HG03469 (cell line): ENCODE data around the gene STK11IP.

Experiments
- ATAC-seq: cut with Tn5 transposase; IDR thresholded peaks from one replicate; pipeline ENCODE4 v1.9.1; 2021; ENCODE audit warnings: mild to moderate bottlenecking, moderate library complexity, moderate number of reproducible peaks; ENCODE audit not compliant: unreplicated experiment

STK11IP gene

DNA sequence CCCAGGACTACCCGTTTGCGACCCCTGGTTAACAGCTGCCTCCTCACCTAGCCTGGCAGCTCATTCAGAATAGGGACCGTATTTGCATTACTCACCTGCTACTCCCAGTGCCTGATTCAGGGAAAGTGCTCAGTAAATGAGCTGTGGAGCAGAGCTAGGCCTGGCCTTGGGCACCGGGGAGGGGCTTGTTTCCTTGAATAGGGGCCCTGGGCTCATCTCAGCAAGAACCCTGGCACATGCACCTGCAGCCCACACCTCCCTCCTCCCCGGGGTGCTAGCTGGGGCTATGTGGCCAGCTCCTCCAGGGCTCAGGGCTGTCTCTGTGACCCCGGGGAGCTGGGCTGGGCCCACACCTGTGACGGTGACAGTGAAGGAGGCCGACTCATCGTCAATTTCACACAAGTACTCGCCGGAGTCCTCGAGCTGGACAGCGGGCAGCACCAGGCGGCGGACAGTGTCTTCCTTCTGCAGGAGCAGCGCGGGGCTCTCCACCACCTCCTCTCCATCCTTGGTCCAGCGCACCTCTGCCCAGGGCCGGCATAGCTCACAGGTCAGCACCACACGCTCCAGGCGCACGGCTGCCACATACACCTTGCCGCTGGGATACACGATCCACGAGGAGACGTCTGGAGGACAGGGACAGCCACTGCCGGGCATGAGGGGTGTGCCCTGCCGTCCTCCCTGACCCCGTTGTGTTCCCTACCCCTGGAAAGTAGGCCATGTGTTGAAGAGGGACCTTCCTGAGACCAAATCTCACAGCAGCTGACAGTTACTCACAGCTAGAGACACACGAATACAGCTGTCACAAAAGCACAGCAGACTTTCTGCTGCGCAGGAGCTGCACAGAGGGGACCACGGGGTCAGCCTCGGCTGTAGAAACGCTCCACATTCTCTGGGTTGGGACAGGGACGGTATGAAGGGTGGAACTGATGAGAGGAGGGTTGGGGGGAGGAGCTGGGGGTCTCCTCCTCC lies 35.3 kb upstream of the STK11IP start:
- no peak for ATAC-seq

DNA sequence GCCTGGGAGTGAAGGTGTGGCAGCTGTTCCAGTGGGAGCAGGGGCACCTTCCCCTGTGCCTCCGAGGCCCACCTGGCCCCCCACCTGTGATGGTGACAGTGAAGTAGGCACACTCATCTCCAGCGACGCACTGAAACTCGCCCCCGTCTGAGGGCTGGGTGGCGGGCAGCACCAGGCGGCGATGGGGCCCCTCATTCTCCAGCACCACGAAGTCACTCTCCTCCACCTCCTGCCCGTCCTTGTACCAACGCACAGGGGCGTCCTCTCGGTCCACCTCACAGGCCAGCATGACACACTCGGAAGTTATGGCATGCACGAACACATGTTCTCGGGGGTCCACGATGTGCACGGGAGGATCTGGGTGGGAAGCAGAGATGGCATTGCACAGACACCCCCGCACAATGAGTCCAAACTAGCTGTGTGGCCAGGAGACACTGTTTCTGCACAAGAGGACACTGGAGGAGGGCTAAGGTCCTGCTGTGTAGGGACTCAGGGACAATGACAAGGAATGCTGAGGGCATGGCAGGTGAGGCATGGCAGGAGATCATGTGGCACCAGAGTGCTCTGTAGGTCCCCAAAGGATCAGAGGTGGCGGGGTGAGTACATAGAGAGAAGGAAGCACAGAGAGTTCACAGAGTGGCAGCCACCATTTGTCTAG lies 34.3 kb upstream of the STK11IP start:
- no peak for ATAC-seq

DNA sequence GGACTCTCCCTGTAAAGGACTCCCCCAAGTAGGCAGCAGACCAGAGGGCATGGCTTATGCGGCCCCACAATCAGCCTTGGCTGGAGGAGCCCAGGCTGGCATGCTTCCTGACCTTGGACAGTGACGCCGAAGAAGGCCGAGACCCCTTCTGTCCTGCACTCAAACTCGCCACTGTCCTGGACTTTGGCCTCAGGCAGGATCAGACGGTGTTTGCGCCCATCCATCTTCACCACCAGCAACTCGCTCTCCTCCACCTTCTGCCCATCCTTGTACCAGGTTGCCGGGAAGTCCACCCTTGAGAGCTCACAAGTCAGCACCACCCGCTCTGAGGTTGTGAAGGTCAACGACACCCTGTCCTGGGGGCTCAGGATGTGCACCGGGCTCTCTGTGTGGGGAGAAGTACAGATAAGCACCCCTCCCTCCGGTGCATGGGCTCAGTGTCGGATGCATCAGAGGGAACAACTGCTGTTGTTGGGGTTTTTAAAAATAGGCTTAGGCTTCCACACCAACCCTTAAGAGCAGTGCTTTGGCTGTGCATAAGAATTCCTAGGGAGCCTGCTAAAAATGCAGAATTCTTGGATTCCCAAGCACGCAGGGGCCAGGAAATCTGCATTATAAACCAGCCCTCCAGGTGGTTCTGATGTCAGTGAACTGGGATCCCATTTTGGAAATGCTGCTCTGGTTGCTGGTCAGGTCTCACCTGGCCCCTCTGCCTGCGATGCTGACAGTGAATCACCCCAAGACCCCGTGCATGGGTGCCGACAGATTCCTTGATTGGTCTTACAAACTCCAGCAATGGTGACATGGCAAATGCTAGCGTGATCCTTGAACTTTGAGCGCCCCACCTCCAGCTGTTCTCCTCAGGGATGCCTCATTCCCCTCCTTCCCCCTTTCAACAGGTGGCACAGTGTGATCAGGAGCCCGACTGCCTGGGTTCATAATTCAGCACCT lies 32.3 kb upstream of the STK11IP start:
- no peak for ATAC-seq

DNA sequence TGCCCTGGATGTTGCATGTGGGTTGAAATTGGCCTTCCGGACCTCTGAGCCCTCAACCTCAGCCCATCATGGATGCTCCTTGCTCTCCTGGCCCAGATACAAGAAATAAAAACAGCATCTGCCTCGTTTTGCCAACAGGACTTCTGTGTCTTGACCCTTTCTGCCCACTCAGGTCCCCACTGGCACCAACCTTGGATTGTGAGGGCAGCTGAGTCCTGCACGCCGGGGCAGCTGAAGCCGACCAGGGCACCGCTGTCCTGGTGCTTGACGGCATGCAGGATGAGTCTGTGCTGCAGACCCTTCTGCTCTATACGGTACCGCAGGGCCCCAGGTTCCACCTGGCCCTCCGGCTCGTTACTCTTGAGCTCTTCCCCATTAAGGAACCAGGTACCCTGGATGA lies 31.0 kb upstream of the STK11IP start:
- ATAC-seq, result no peak

DNA sequence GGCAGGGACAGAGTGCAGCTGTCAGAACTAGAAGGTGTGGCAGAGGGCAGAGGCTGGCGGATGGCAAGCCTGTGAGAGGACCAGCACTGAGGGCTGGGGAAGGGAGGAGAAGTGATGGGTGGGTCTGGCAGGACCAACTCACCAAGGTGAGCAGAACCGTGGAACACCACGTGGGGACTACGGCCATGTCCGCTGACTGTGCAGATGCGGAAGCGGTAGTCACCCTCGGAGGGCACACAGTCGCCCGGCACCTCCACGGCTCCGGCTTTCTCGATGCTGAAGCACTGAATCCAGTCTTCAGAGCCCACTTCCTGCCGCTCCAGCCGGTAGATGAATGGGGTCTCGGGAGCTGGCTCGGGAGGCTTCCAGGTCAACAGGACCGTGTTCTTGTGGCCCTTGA lies 30.5 kb upstream of the STK11IP start:
- no peak for ATAC-seq

DNA sequence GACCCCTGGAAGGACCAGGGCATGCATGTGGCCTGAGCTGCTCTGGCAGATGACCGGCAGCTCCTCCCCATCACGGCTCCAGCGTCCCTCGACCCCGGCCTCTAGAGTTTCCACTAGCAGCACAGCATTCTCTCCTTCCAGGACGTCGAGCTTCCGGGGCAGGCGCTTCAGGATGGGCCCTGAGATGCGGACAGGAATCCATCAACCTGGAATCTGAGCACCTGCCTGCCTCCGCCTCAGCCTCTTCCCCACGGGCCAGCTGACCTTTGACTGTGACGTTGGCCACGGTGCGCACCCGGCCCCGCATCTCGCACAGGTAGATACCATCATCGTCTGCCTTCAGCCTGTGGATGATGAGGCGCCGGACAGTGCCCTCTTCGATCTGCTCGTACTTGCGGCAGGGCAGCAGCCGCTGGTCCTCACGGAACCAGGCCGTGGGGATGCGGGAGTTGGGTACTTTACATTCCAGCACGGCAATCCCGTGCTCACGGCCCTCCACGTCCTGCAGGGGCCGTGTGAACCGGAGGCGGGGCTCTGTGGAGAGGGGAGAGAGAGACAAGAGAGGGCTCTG lies 29.8 kb upstream of the STK11IP start:
- ATAC-seq, result no peak

DNA sequence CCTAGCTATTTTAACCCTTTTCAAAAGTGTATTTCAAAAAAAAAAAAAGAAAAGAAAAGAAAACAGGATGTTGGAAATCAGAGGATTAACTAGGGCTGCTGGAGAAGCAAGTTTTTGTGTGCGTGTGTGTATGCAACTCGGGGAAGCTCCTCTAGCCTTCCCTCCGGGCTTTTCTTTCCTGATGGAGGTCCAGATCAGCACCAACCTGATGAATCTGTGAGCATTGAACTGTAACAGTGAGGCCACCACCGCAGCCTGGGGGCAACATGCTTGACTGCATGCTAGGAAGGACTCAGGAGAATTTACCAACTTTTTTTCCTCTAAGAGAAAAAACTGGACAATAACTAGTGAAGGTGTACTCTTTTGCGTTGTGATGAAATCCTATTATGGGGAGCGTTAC lies 28.6 kb upstream of the STK11IP start:
- ATAC-seq, result no peak

DNA sequence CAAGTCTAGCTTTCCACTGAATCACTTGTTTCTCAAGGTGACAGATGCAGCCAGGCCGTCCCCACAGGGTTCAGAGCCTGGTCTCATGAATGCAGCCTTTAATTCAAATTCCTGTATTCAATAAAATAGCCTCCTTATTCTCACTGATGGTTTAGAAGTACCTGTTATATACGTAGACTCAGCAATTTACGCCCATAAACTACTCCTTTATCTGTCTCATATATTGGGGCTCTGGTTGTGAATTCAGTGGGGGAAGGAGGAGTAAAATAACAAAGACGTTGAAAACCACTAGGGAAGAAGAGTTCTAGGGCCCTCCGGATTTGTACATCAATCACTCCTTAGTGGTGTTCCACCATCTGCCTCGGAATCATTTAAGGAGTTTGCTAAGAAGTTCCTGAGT lies 28.0 kb upstream of the STK11IP start:
- no peak for ATAC-seq

DNA sequence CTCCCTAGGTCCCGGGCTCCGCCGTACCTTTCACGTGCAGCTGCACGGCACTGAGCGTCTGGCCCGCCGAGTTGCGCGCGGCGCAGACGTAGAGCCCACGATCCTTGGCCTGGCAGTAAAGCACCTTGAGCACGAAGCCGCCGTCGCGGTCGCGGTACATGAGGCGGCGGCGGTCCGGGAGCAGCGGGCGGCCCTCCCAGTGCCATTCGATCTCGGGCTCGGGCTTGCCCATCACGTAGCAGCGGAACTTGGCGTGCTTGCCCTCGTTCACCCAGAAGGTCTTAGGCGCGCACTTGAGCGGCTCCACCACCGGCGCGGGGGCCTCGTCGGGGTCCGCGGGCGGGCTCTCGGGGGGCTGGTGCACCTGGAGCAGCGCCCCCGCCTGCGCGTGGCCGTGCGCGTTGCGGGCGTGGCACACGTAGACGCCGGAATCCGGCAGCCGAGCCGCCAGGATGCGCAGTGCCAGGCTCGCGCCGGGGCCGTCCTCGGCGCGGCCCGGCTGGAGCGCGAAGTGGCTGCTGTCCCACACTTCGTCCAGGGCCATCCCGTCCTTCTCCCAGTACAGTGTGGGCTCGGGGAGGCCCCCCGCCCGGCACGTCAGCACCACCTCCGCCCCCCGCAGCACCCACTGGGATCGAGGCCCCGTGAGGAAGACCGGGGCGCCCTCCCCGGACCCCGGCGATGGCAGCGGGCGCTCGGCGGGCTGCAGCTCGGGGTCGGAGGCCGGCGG lies 27.3 kb upstream of the STK11IP start:
- ATAC-seq, result no peak

DNA sequence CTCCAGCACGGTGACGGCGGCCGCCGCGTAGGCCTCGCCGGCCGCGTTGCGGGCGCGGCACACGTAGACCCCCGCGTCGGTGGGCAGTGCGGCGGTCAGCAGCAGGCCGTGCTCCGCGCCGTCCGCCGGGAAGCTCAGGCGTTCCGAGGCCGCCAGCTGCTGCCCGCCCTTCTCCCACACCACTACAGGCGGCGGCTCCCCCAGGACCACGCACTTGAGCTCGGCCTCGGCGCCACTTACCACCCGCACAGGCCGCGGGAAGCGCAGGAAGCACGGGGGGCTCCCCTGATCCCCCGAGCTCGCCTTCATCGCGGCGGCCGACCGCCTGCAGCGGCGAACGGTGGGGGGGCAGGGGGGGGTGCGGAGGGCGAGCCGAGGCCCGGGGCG lies 26.7 kb upstream of the STK11IP start:
- ATAC-seq, result no peak

DNA sequence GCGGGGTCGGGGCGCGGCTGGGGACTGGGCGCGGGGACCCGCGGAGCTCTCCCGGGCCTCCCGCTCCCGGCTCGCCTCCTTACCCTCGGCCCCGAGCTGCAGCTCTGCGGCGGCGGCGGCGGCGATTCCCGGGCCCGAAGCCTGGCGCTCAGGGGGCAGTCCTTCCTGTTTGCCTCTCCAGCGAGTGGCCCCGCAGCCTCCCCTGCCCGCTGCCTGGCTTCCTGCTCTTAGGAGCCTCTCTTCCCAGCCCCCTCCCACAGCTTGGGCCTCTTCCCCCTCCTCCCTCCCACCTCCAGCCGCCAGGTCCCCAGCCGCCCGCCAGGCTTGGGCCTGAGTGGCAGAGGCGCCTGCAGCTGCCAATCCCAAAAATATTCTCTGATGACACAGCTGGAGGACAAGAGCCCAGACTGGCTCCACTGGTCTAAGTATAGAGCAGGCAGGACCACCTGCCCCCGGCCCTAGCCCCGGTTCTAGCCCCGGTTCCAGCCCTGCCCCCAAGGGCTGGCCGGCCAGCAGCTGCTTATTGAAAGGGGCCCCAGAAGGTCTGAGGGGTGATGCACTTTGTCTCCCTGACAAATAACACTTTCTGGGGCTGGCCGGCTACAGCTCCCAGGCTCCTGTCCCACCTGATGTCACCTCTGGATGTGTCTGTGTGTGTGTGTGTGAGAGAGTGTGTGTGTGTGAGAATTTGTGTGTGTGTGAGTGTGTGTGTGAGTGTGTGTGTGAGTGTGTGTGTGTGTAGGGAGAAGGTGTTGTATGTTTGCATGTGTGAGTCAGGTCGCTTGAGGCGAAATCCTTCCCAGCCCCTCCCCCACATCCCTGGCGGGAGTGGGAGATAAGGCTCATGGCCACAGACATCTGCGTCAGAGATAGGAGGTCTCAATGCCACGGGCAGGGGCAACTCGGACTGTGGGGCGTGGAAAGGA lies 26.1 kb upstream of the STK11IP start, which contains the start of gene OBSL1:
Gene OBSL1, minus strand, starts transcription at position 229 of the 926 bp plus-strand sequence. CDS start 307 bp downstream, outside the sequence.
- ATAC-seq, result no peak

DNA sequence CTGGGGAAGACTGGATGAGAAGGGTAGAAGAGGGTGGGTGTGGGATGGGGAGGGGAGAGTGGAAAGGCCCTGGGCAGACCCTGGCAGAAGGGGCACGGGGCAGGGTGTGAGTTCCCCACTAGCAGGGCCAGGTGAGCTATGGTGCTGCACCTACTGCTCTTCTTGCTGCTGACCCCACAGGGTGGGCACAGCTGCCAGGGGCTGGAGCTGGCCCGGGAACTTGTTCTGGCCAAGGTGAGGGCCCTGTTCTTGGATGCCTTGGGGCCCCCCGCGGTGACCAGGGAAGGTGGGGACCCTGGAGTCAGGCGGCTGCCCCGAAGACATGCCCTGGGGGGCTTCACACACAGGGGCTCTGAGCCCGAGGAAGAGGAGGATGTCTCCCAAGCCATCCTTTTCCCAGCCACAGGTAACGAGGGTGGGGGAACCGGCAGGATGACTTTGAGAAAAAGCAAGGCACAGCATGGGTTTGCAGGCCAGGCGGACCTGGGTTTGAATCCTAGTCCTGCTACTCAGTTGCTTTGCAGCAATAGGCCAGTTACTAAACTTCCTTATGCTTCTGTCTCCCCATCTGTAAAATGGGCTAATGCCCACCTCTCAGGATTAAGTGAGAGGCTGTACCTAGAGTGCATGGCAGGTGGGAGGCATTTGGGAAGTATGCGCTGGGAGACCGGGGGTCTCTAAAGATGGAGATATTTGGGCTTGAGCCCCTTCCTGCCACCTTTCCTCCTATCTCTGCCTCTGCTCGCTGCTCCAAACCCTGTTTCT lies 25.2 kb upstream of the STK11IP start, which contains the start of gene INHA:
Gene INHA, plus strand, starts transcription at position 74 of the 765 bp plus-strand sequence. Its CDS starts 65 bp downstream, at position 139.
- ATAC-seq, result no peak

DNA sequence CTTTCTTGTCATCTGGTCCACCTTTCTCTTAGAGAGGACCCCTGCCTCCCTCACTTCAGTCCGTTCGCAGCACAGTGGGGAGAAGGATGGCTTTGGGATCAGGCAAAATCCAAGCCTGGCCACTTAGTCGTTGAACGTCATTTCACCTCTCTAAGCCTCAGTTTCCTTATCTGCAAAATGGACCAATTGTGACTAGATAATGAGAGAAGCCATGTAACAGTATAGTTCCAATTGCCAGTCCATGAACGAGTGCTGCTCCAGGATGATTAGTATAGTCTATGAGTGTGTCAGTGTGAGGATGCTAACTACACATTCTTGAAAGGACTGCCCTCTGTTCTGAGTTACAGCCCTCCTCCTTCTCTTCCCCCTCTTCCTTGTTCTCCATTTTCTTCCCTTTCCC lies 24.5 kb upstream of the STK11IP start:
- no peak for ATAC-seq

DNA sequence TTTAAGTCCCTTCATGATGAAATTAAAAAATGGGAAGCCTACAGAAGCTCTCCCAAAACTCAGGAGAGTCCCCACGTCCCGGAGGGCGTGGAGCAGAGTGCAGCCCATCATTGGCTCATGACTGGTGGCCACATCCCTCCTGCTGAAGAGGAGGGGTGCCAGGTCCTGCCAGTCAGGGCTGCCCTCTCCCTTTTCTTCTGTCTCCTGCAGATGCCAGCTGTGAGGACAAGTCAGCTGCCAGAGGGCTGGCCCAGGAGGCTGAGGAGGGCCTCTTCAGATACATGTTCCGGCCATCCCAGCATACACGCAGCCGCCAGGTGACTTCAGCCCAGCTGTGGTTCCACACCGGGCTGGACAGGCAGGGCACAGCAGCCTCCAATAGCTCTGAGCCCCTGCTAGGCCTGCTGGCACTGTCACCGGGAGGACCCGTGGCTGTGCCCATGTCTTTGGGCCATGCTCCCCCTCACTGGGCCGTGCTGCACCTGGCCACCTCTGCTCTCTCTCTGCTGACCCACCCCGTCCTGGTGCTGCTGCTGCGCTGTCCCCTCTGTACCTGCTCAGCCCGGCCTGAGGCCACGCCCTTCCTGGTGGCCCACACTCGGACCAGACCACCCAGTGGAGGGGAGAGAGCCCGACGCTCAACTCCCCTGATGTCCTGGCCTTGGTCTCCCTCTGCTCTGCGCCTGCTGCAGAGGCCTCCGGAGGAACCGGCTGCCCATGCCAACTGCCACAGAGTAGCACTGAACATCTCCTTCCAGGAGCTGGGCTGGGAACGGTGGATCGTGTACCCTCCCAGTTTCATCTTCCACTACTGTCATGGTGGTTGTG lies 23.0 kb upstream of the STK11IP start:
- ATAC-seq, result no peak

DNA sequence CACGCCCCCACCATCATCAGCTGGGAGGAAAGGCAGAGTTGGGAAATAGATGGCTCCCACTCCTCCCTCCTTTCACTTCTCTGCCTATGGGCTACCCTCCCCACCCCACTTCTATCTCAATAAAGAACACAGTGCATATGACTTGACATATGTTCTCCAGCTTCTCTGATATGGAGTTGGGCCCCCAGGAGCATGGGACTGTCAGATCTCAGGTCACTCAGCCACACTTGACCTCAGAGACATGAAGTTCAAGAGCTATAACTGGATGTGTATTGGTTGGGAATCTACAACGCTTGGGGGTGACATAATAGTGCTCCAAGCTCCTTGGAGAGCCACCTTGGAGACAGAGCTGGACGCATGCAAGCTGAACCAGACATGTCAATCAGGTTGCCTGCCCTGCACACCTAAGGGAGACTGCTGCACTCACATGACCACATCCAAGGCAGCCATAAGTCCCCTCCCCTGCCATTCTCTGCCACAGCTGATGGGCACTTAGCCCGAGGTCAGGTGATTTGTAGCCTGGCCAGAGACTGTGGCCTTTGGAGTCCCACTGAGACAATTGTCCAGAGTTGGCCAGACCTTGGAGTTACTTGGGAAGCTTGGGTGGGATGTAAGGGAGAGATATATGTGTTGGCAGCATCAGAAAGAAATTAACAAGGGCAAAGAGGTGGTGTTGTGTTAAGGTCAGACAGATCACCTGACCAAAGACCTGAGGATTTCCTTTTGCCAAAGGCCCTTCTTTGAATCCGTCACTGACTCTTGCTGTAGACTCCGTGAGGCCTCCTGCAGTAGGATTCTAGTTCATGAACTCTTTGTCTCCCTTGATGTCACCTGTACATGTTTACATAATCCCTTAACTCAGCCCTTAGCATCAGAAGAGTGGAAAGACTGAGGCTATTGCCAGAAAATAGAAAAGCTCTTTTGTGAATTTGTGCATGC lies 21.8 kb upstream of the STK11IP start:
- no peak for ATAC-seq
